SK-N-SH (cell line): ENCODE data around the gene THSD4. TPM values are rescaled to one million over a fixed set of nuclear protein-coding genes. Genes with fewer than 3 reads are reported as not detected.

ENCODE experiments used
- CTCF ChIA-PET: fragments of 300-600, 350-600 bp; formaldehyde crosslinking; extraction: SDS; loops from one replicate; lab custom pipeline; 2021; lab: Yijun Ruan, JAX
- POLR2A ChIA-PET: fragments of 350-600 bp; sonication (Branson Sonifier 250); formaldehyde crosslinking; extraction: SDS; loops from one replicate; lab custom pipeline; 2020; ENCODE audit warnings: antibody characterized with exemption, inconsistent platforms; lab: Yijun Ruan, JAX
- DNase-seq: peaks from one replicate; pipeline ENCODE4 v3.0.0; 2012
- H2AFZ ChIP-seq: fragments of 200-600 bp; sonication (generic); 2 replicates; pipeline ENCODE4 v1.8.1; 2016; ENCODE audit warnings: antibody characterized with exemption, mild to moderate bottlenecking, low read depth
- H3F3A ChIP-seq: fragments of 200-600 bp; sonication (generic); replicated peaks from 2 replicates; pipeline ENCODE3; 2016; ENCODE audit warnings: antibody characterized with exemption, mild to moderate bottlenecking; ENCODE audit not compliant: insufficient read depth
- H3K27ac ChIP-seq, 2 experiments: fragments of 200-500 bp in 1 of 2; fragments of 200-600 bp in 1 of 2; sonication (Bioruptor generic) in 1 of 2; sonication (generic), shearing (Covaris generic) in 1 of 2; 2 replicates each; pipeline versions ENCODE4 v1.5.1 to v1.6.1; 2014 to 2016; ENCODE audit warnings: low read depth in 2 of 2, inconsistent platforms in 1 of 2, low read length in 1 of 2, mild to moderate bottlenecking in 1 of 2, mixed read lengths in 1 of 2
- H3K27me3 ChIP-seq: fragments of 200-600 bp; sonication (generic), shearing (Covaris generic); 2 replicates; pipeline ENCODE4 v1.6.1; 2016; ENCODE audit warnings: mixed run types; ENCODE audit not compliant: insufficient read depth
- H3K36me3 ChIP-seq, 2 experiments: fragments of 200-500 bp in 1 of 2; fragments of 200-600 bp in 1 of 2; sonication (Bioruptor generic) in 1 of 2; sonication (generic) in 1 of 2; replicated peaks in 1 of 2; 2 replicates each; pipeline versions ENCODE3 to v1.5.1; 2014 to 2016; ENCODE audit warnings: low read length in 1 of 2, mild to moderate bottlenecking in 1 of 2; ENCODE audit not compliant: insufficient read depth in 2 of 2, control insufficient read depth in 1 of 2
- H3K4me1 ChIP-seq, 2 experiments: fragments of 200-500 bp in 1 of 2; fragments of 200-600 bp in 1 of 2; sonication (Bioruptor generic) in 1 of 2; sonication (generic), shearing (Covaris generic) in 1 of 2; 2 replicates each; pipeline versions ENCODE4 v1.5.1 to v1.6.1; 2014 to 2016; ENCODE audit warnings: low read depth in 1 of 2, low read length in 1 of 2, mixed run types in 1 of 2; ENCODE audit not compliant: insufficient read depth in 2 of 2, control insufficient read depth in 1 of 2
- H3K4me2 ChIP-seq: fragments of 200-600 bp; sonication (generic), shearing (Covaris generic); 2 replicates; pipeline ENCODE4 v1.6.1; 2017; ENCODE audit warnings: mixed run types
- H3K4me3 ChIP-seq, 2 experiments: fragments of 200-500 bp in 1 of 2; fragments of 200-600 bp in 1 of 2; sonication (Bioruptor generic) in 1 of 2; sonication (generic), shearing (Covaris generic) in 1 of 2; 2 replicates each; pipeline versions ENCODE4 v1.5.1 to v1.8.1; 2014 to 2016; ENCODE audit warnings: low read depth in 2 of 2, inconsistent platforms in 1 of 2, low read length in 1 of 2, mild to moderate bottlenecking in 1 of 2, mixed read lengths in 1 of 2, moderate library complexity in 1 of 2
- H3K79me2 ChIP-seq: fragments of 200-600 bp; sonication (generic); 2 replicates; pipeline ENCODE4 v1.8.1; 2017; ENCODE audit warnings: mild to moderate bottlenecking; ENCODE audit not compliant: insufficient read depth
- H3K9ac ChIP-seq: fragments of 200-600 bp; sonication (generic); 2 replicates; pipeline ENCODE4 v1.6.1; 2017; ENCODE audit warnings: mixed run types
- H3K9me2 ChIP-seq: fragments of 200-600 bp; sonication (generic); 2 replicates; pipeline ENCODE4 v1.6.1; 2017; ENCODE audit warnings: mixed run types
- H3K9me3 ChIP-seq: fragments of 200-600 bp; sonication (generic); 2 replicates; pipeline ENCODE4 v1.6.1; 2017; ENCODE audit warnings: mixed run types, mild to moderate bottlenecking, moderate library complexity
- H4K20me1 ChIP-seq: fragments of 200-600 bp; sonication (generic); 2 replicates; pipeline ENCODE4 v1.6.1; 2017; ENCODE audit warnings: mild to moderate bottlenecking, mixed run types; ENCODE audit not compliant: insufficient read depth
- ELF1 ChIP-seq: IDR thresholded peaks from 2 replicates; pipeline ENCODE4 v1.4.0; 2012
- EP300 ChIP-seq, 2 experiments: IDR thresholded peaks; 2 replicates each; pipeline versions ENCODE4 v1.4.0 to v1.6.1; 2012; ENCODE audit warnings: borderline replicate concordance in 1 of 2, low read depth in 1 of 2, low read length in 1 of 2
- FOXM1 ChIP-seq: IDR thresholded peaks from 2 replicates; pipeline ENCODE4 v1.4.0; 2012; ENCODE audit warnings: low read depth, mild to moderate bottlenecking
- GABPA ChIP-seq: IDR thresholded peaks from 2 replicates; pipeline ENCODE4 v1.4.0; 2012; ENCODE audit warnings: low read depth, mild to moderate bottlenecking
- IRF3 ChIP-seq: fragments of 150-350 bp; IDR thresholded peaks from 2 replicates; pipeline ENCODE4 v1.6.1; 2016; ENCODE audit warnings: mild to moderate bottlenecking, low read depth, low read length
- JUND ChIP-seq: IDR thresholded peaks from 2 replicates; pipeline ENCODE4 v1.4.0; 2012
- MAX ChIP-seq: IDR thresholded peaks from 2 replicates; pipeline ENCODE4 v1.4.0; 2012; ENCODE audit warnings: low read depth
- MEF2A ChIP-seq: IDR thresholded peaks from 2 replicates; pipeline ENCODE4 v1.4.0; 2012; ENCODE audit warnings: low read depth, borderline replicate concordance
- MXI1 ChIP-seq: IDR thresholded peaks from 2 replicates; pipeline ENCODE4 v1.6.1; 2012; ENCODE audit warnings: mild to moderate bottlenecking, low read depth, low read length, improper control_type of control experiment
- PBX3 ChIP-seq: IDR thresholded peaks from 2 replicates; pipeline ENCODE4; 2012
- RCOR1 ChIP-seq: fragments of 150-350 bp; IDR thresholded peaks from 2 replicates; pipeline ENCODE4 v1.6.1; 2017; ENCODE audit warnings: antibody characterized with exemption, low read length
- RXRA ChIP-seq: IDR thresholded peaks from 2 replicates; pipeline ENCODE4 v1.4.0; 2012; ENCODE audit warnings: low read depth, mild to moderate bottlenecking, borderline replicate concordance
- SIN3A ChIP-seq: IDR thresholded peaks from 2 replicates; pipeline ENCODE4 v1.6.1; 2012; ENCODE audit warnings: low read depth, mild to moderate bottlenecking, low read length, moderate library complexity, borderline replicate concordance
- SMC3 ChIP-seq: IDR thresholded peaks from 2 replicates; pipeline ENCODE4 v1.6.1; 2012; ENCODE audit warnings: low read depth, low read length, improper control_type of control experiment
- TAF1 ChIP-seq: IDR thresholded peaks from 2 replicates; pipeline ENCODE4 v1.6.1; 2012; ENCODE audit warnings: low read depth, mild to moderate bottlenecking, low read length, moderate library complexity, borderline replicate concordance
- TEAD4 ChIP-seq: IDR thresholded peaks from 2 replicates; pipeline ENCODE4 v1.4.0; 2012; ENCODE audit warnings: mild to moderate bottlenecking, borderline replicate concordance; ENCODE audit not compliant: insufficient read depth
- USF1 ChIP-seq: IDR thresholded peaks from 2 replicates; pipeline ENCODE4 v1.4.0; 2012; ENCODE audit warnings: low read depth, borderline replicate concordance
- YY1 ChIP-seq: IDR thresholded peaks from 2 replicates; pipeline ENCODE4 v1.4.0; 2012; ENCODE audit warnings: low read depth, mild to moderate bottlenecking
- ZBTB33 ChIP-seq: IDR thresholded peaks from 2 replicates; pipeline ENCODE4 v1.4.0; 2012; ENCODE audit warnings: low read depth, borderline replicate concordance
- WGBS: methylation state at CpG from one replicate; pipeline ENCODE4 v1.1.6; 2017; ENCODE audit warnings: low lambda C conversion rate; 5-methylcytosine and 5-hydroxymethylcytosine counted together
- polyA plus RNA-seq, 3 experiments: library from polyadenylated mRNA; depleted of rRNA; stranded (reverse); fragments of >200 nt; gene quantifications; 2 replicates each; pipeline ENCODE4 v1.2.3, GENCODE V29; 2012

The THSD4 gene
- polyA plus RNA-seq, 1 of the 3 experiments (the other 2 are of a cell fraction), result 79.1 TPM

- TF ChIP-seq GABPA, result no peak
- TF ChIP-seq TAF1, result no peak
- no peak for TF ChIP-seq TEAD4
Observed at GRCh38 chr15:71538181-71538580, 422.9 kb downstream of the THSD4 start (continued).

GRCh38 chr15:71541746-71542145, 426.5 kb downstream of the THSD4 start:
- 86% methylated on average over 2 of the region's 2 CpGs for WGBS
- ChIA-PET CTCF (no interaction called here), POLR2A (no interaction called here)
- Histone ChIP-seq H3K4me1 (peaks cover 0 to under 1% of the 10 kb centered on the region in 2 experiments; a peak in 1 of 4 replicates), H3K4me2 (no peak overlapping the region), H3K9ac (no peak overlapping the region), H3K27me3 (no peaks in the 10 kb centered on the region), H2AFZ (no peak overlapping the region), H3K79me2 (no peaks in the 10 kb centered on the region), H3K36me3 (no peaks in the 10 kb centered on the region), H3K9me2 (no peaks in the 10 kb centered on the region), H3F3A (no peaks in the 10 kb centered on the region), H3K27ac (no peak overlapping the region), H3K4me3 (no peak overlapping the region), H4K20me1 (no peaks in the 10 kb centered on the region), H3K9me3 (no peaks in the 10 kb centered on the region)
- no peak for DNase-seq
- no peak for TF ChIP-seq SMC3
- no peak for TF ChIP-seq IRF3
- TF ChIP-seq MXI1, result no peak
- TF ChIP-seq EP300 (IDR thresholded peaks at IDR 0.05; ENCODE audit: borderline replicate concordance in 1 of 2, low read depth in 1 of 2, low read length in 1 of 2), result no peak
- no peak for TF ChIP-seq RXRA
- TF ChIP-seq SIN3A, result no peak
- TF ChIP-seq ZBTB33, result no peak
- no peak for TF ChIP-seq USF1
- TF ChIP-seq FOXM1, result no peak
- TF ChIP-seq RCOR1, result no peak
- TF ChIP-seq JUND, result no peak
- TF ChIP-seq MAX, result no peak
- no peak for TF ChIP-seq ELF1
- no peak for TF ChIP-seq MEF2A
- no peak for TF ChIP-seq YY1
- TF ChIP-seq PBX3, result no peak
